Stomach (tissue), 9 donors: Measurements from ENCODE around the gene NTN4. TPM values are rescaled to one million over a fixed set of nuclear protein-coding genes. Genes with fewer than 3 reads are reported as not detected.
"Not testable (repeated sequence)": the region's sequence is repeated elsewhere in the genome, so short reads cannot be mapped to it uniquely, and the experiment has no call there.

Source experiments
- DNase-seq, 2 donors: peaks; one replicate each; pipeline versions ENCODE4 v3.0.0 to v3.0.0-alpha.2; 2013 to 2019
- H3K27ac ChIP-seq, 5 donors: fragments of 200-600 bp in 4 of 5; sonication (generic) in 4 of 5; one replicate each; pipeline ENCODE4 v1.5.1; 2013 to 2019; ENCODE audit warnings: mild to moderate bottlenecking in 1 of 5, moderate library complexity in 1 of 5
- H3K27me3 ChIP-seq, 3 donors: fragments of 200-600 bp; sonication (generic); one replicate each; pipeline ENCODE4 v1.5.1; 2017 to 2019; ENCODE audit warnings: mixed run types in 1 of 3
- H3K36me3 ChIP-seq, 4 donors: fragments of 200-600 bp; sonication (generic); 1 replicate in 3 of 4; 2 replicates in 1 of 4; pipeline ENCODE4 v1.5.1; 2016 to 2019
- H3K4me1 ChIP-seq, 4 donors: fragments of 200-600 bp; sonication (generic); one replicate each; pipeline ENCODE4 v1.5.1; 2016 to 2019
- H3K4me3 ChIP-seq, 4 donors: fragments of 200-600 bp; sonication (generic) in 3 of 4; one replicate each; pipeline ENCODE4 v1.5.1; 2016 to 2019; ENCODE audit warnings: mild to moderate bottlenecking in 1 of 4
- H3K9me3 ChIP-seq, 4 donors: fragments of 200-600 bp; sonication (generic); one replicate each; pipeline ENCODE4 v1.5.1; 2016 to 2019
- EP300 ChIP-seq: sonication (generic); formaldehyde crosslinking; IDR thresholded peaks from one replicate; pipeline ENCODE4 v1.6.1; 2017; ENCODE audit warnings: antibody characterized with exemption
- POLR2A ChIP-seq, 4 donors: fragments of 450-650 bp; IDR thresholded peaks; one replicate each; pipeline ENCODE4 v1.6.1; 2016; ENCODE audit warnings: antibody characterized with exemption in 4 of 4, control low read depth in 2 of 4, mild to moderate bottlenecking in 1 of 4, moderate library complexity in 1 of 4
- POLR2AphosphoS5 ChIP-seq, 3 donors: sonication (generic); formaldehyde crosslinking; IDR thresholded peaks; one replicate each; pipeline ENCODE4 v1.6.1; 2016; ENCODE audit warnings: antibody characterized with exemption in 3 of 3
- WGBS, 5 donors: extraction: QIAGEN DNeasy Blood & Tissue Kit in 3 of 5; methylation state at CpG; one replicate each; pipeline versions ENCODE4 v1.1.5 to v1.1.7; 2013 to 2018; 5-methylcytosine and 5-hydroxymethylcytosine counted together
- intact Hi-C: fragments of 100-400 bp; cut with DNase I; formaldehyde crosslinking; loops from one replicate; pipeline ENCODE4 v1.15.1; 2023; ENCODE audit warnings: low total_unique reads
- polyA plus RNA-seq, 3 donors: library from polyadenylated mRNA; stranded (reverse); fragments of 200-250 nt; gene quantifications; one replicate each; pipeline ENCODE4 v1.2.3, GENCODE V29; 2013
- total RNA-seq, 5 donors: library from RNA; depleted of rRNA; stranded (reverse); fragments of >200 nt; gene quantifications; one replicate each; pipeline versions ENCODE4 v1.1.0 to v1.2.3, GENCODE V29; 2014 to 2016
- TF ChIP-seq, protein P1 (sequence below), 7 experiments: fragments of 450-650 bp in 4 of 7; fragments of 200-600 bp in 3 of 7; sonication (generic) in 3 of 7; IDR thresholded peaks; one replicate each; pipeline ENCODE4 v1.5.1; 2016 to 2019; ENCODE audit warnings: antibody characterized with exemption in 7 of 7, control low read depth in 2 of 7, mild to moderate bottlenecking in 1 of 7
- donor health status: healthy with polysubstance abuse.
- donor health status: Bipolar disorder and iron deficiency.
- donor health status: healthy.

The NTN4 gene
- total and polyA plus RNA-seq, 8 donors: 10.5 to 110 (median 37.0) TPM

DNA sequence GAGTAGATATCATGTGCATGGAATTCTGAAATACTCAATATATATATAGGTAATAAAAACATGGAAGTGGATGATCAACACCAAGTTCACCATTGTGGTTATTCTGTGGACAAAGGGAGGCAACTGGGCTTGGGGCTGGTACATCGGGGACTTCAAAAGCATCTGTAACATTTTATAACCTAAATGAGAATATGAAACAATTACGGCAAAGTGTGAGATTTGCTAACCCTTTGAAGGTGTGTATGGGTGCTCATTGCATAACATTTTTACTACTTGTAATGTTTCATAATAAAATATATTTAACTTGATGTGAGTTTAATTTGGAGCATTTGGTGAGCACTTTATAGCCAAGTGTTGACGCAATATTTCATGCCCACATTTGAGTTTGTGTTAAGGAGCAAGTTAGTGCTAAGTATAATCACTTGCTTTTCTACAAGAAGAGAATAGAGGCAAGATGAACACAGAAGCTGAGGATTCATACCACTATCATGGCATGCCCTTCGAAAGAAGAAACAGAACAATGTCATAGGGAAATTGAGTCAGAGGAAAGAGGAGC, 109.3 kb downstream of the NTN4 start:
- Histone ChIP-seq H3K4me3 (no peak overlapping the region), H3K36me3 (peaks cover 0 to 54% (median 29%) of the 10 kb centered on the region in 4 donors), H3K27ac (no peak overlapping the region), H3K4me1 (no peaks in the 10 kb centered on the region), H3K9me3 (no peaks in the 10 kb centered on the region), H3K27me3 (no peaks in the 10 kb centered on the region)
- intact Hi-C loops: no loop called here
- 90 to 98% (median 92%) methylated on average over 4 of the region's 4 CpGs for WGBS, 5 donors
- no peak for DNase-seq
- TF ChIP-seq, protein P1, sequence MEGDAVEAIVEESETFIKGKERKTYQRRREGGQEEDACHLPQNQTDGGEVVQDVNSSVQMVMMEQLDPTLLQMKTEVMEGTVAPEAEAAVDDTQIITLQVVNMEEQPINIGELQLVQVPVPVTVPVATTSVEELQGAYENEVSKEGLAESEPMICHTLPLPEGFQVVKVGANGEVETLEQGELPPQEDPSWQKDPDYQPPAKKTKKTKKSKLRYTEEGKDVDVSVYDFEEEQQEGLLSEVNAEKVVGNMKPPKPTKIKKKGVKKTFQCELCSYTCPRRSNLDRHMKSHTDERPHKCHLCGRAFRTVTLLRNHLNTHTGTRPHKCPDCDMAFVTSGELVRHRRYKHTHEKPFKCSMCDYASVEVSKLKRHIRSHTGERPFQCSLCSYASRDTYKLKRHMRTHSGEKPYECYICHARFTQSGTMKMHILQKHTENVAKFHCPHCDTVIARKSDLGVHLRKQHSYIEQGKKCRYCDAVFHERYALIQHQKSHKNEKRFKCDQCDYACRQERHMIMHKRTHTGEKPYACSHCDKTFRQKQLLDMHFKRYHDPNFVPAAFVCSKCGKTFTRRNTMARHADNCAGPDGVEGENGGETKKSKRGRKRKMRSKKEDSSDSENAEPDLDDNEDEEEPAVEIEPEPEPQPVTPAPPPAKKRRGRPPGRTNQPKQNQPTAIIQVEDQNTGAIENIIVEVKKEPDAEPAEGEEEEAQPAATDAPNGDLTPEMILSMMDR (IDR thresholded peaks at IDR 0.05): no peak

DNA sequence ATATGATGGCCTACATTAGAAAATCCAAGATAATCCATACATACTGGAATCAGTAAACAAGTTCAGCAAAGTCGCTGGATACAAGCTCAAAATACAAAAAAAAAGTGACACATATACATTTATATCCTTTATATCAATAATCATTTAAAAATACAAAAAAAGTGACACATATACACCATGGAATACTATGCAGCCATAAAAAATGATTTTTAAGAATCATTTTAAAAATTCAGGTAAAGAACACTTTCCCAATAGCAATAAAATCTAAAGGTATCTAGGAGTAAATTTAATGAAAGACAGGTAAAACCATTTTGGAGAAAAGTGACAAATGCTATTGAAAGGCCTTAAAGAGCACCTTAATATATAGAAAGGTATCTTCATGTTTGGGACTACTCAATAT, 111.9 kb downstream of the NTN4 start:
- DNase-seq: no peak
- WGBS, 5 donors: 86 to 95% (median 91%) methylated on average over 1 of the region's 1 CpG
- intact Hi-C loops: no loop called here
- Histone ChIP-seq H3K9me3 (no peaks in the 10 kb centered on the region), H3K27me3 (no peaks in the 10 kb centered on the region), H3K4me1 (peaks cover 0 to 14% (median 8%) of the 10 kb centered on the region in 4 donors), H3K27ac (no peak overlapping the region), H3K4me3 (no peak overlapping the region), H3K36me3 (peaks cover 0 to 47% (median 28%) of the 10 kb centered on the region in 4 donors)
- TF ChIP-seq EP300 (no peak), POLR2AphosphoS5 (IDR thresholded peaks at IDR 0.05) (no peak), POLR2A (IDR thresholded peaks at IDR 0.05) (no peak)
- TF ChIP-seq, protein P1 (IDR thresholded peaks at IDR 0.05): no peak

DNA sequence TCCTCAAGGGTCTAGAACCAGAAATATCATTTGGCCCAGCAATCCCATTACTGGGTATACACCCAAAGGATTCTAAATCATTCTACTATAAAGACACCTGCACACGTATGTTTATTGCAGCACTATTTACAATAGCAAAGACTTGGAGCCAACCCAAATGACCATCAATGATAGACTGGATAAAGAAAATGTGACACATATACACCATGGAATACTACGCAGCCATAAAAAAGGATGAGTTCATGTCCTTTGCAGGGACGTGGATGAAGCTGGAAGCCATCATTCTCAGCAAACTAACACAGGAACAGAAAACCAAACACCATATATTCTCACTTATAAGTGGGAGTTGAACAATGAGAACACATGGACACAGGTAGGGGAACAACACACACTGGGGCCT, 112.8 kb downstream of the NTN4 start:
- WGBS, 5 donors: 88 to 97% (median 95%) methylated on average over 2 to 3 of the region's 3 CpGs
- H3K27ac ChIP-seq, H3K9me3 ChIP-seq, H3K27me3 ChIP-seq, H3K4me3 ChIP-seq, DNase-seq, intact Hi-C loops: not testable (repeated sequence)
- Histone ChIP-seq H3K36me3 (peaks cover 0 to 44% (median 23%) of the 10 kb centered on the region in 4 donors), H3K4me1 (peaks cover 0 to 14% (median 8%) of the 10 kb centered on the region in 4 donors)

DNA sequence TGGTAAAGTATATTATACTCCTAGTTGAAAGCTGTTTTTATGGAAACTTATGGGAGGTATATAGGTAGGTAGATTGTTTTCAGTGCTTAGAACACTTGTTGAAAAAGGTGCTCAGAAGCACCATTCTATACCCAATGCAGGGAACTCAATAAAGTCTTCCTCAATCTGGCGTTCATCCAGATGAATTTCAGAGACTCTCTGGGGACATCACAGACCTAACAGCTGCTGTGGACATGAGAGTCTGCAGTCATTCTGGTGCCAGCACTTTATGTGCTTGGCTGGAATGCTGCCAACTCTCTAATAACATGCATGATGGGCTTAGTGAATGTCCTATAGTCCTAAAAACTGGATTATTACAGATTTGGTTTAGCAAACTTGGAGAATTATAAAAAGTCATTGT, 115.9 kb downstream of the NTN4 start:
- intact Hi-C loops: no loop called here
- Histone ChIP-seq H3K4me1 (peaks cover 0 to 17% (median 9%) of the 10 kb centered on the region in 4 donors), H3K4me3 (no peak overlapping the region), H3K27ac (no peak overlapping the region), H3K27me3 (no peaks in the 10 kb centered on the region), H3K36me3 (peaks cover 0 to 23% (median 7%) of the 10 kb centered on the region in 4 donors), H3K9me3 (no peaks in the 10 kb centered on the region)
- peak in 1 of 2 donors; percentile 82 for DNase-seq
- WGBS, 5 donors: 26 to 42% (median 36%) methylated on average over 1 of the region's 1 CpG
- TF ChIP-seq POLR2AphosphoS5 (IDR thresholded peaks at IDR 0.05): no peak
- no peak for TF ChIP-seq EP300
- TF ChIP-seq, protein P1 (IDR thresholded peaks at IDR 0.05): no peak
- TF ChIP-seq POLR2A (IDR thresholded peaks at IDR 0.05): no peak

DNA sequence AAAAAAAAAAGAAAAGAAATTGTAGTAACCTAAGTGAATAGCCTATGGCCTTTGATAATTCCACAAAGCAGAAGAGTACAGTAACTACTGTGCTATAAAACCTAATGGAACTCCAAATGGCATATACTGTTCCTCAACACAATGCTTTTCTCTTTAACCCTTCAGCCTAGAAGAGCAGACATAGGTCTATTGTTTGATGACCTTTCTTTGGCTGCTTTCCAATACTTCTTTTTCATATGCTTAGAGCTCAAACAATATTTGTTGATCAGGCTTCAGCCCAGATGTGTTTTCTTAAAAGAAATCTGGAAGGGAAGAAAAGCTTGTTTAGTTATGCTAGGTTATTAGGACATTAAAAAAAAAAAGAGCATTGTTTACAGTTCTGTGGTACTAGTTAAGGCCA, 116.4 kb downstream of the NTN4 start:
- intact Hi-C loops: no loop called here
- TF ChIP-seq POLR2AphosphoS5 (IDR thresholded peaks at IDR 0.05): no peak
- TF ChIP-seq, protein P1 (IDR thresholded peaks at IDR 0.05): no peak
- no peak for TF ChIP-seq EP300
- TF ChIP-seq POLR2A (IDR thresholded peaks at IDR 0.05): no peak
- H3K27me3 ChIP-seq: no peaks in the 10 kb centered on the region
- H3K36me3 ChIP-seq: peaks cover 0 to 23% (median 5%) of the 10 kb centered on the region in 4 donors
- peaks cover 0 to 21% (median 11%) of the 10 kb centered on the region in 4 donors for H3K4me1 ChIP-seq
- no peak for DNase-seq
- no peaks in the 10 kb centered on the region for H3K9me3 ChIP-seq
- H3K4me3 ChIP-seq: no peak overlapping the region
- H3K27ac ChIP-seq: no peak overlapping the region
